Measurements from ENCODE around the gene P2RX5. TPM values are rescaled to one million over a fixed set of nuclear protein-coding genes. Genes with fewer than 3 reads are reported as not detected.
A peak's percentile ranks its signal among the peaks of the same experiment; 100 is the strongest.

P2RX5 gene
- total and polyA plus RNA-seq, 10 of the 15 experiments (the other 5 are each of a cell fraction or from before 2014, with no cell fraction given): 6.9 to 28.8 (median 19.5) TPM

DNA sequence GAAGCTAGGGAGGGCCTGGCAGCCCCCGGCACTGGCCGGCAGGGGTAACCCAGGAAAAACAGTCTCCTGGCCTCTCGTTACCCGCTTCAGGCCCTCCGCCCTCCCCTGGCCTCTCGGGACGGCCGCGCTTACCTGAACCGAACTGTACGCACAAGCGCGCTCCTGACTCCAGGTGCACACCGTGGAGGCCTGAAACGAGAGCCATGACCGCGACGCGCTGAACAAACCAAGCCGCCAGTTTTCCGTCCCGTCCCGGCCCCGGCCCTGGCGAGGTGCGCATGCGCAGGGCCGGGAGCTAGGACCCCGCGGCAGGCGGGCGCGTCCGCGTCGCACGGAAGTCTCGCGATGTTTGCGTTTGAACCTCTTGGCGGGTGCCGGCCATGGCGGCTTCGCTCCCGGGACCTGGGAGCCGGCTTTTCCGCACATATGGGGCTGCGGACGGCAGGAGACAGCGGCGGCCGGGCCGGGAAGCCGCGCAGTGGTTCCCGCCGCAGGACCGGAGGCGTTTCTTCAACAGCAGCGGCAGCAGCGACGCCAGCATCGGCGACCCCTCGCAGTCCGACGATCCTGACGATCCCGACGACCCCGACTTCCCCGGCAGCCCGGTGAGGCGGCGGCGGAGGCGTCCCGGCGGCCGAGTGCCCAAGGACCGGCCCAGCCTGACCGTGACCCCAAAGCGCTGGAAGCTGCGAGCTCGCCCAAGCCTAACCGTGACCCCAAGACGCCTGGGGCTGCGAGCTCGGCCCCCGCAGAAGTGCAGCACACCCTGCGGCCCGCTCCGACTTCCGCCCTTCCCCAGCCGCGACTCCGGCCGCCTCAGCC, 27.8 kb upstream of the P2RX5 start, which contains the start of gene HASPIN (continued):
- TF ChIP-seq, protein P1, sequence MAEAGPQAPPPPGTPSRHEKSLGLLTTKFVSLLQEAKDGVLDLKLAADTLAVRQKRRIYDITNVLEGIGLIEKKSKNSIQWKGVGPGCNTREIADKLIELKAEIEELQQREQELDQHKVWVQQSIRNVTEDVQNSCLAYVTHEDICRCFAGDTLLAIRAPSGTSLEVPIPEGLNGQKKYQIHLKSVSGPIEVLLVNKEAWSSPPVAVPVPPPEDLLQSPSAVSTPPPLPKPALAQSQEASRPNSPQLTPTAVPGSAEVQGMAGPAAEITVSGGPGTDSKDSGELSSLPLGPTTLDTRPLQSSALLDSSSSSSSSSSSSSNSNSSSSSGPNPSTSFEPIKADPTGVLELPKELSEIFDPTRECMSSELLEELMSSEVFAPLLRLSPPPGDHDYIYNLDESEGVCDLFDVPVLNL (IDR thresholded peaks at IDR 0.05; ENCODE audit: low read depth, low read length): peak; percentile 99
- TF ChIP-seq SREBF2 (IDR thresholded peaks at IDR 0.05; ENCODE audit: low read length) (no peak), HDAC6 (IDR thresholded peaks at IDR 0.05; ENCODE audit: unreplicated experiment) (no peak), CBFB (IDR thresholded peaks at IDR 0.05; ENCODE audit: low read depth) (peak; percentile 90), POLR2AphosphoS5 (IDR thresholded peaks at IDR 0.05; ENCODE audit: low read length) (peak; percentile 67), SIN3A (IDR thresholded peaks at IDR 0.05; ENCODE audit: low read depth, low read length) (peak; percentile 99), ZNF274 (IDR thresholded peaks at IDR 0.05; ENCODE audit: insufficient read depth, insufficient read length) (no peak), SPI1 (IDR thresholded peaks at IDR 0.05; ENCODE audit: borderline replicate concordance, insufficient read depth, low read depth, low read length) (no peak), HCFC1 (IDR thresholded peaks at IDR 0.05; ENCODE audit: low read length) (peak; percentile 70), ZSCAN29 (IDR thresholded peaks at IDR 0.05) (no peak), NFYA (IDR thresholded peaks at IDR 0.05; ENCODE audit: borderline replicate concordance, low read depth, low read length) (no peak), PAX8 (IDR thresholded peaks at IDR 0.05) (no peak), IKZF1 (conservative IDR thresholded peaks at IDR 0.05) (peak; percentile 96), FOXM1 (IDR thresholded peaks at IDR 0.05; ENCODE audit: low read depth, low read length) (peak; percentile 67; the same call in 1 of the 2 replicates), RELA (IDR thresholded peaks at IDR 0.05; ENCODE audit: borderline replicate concordance, partially characterized antibody) (peak; percentile 83), BCL11A (IDR thresholded peaks at IDR 0.05; ENCODE audit: low read depth, low read length) (no peak), GABPA (IDR thresholded peaks at IDR 0.05; ENCODE audit: low read depth) (no peak), ZNF24 (IDR thresholded peaks at IDR 0.05) (no peak), EED (IDR thresholded peaks at IDR 0.05; ENCODE audit: low read depth) (no peak; the same call in 1 of the 2 replicates), IRF4 (IDR thresholded peaks at IDR 0.05; ENCODE audit: low read depth, low read length) (no peak), TARDBP (IDR thresholded peaks at IDR 0.05; ENCODE audit: borderline replicate concordance) (no peak), CHD4 (IDR thresholded peaks at IDR 0.05) (no peak), JUND (IDR thresholded peaks at IDR 0.05; ENCODE audit: low read depth, low read length) (no peak), YBX1 (IDR thresholded peaks at IDR 0.05) (no peak), EP300 (IDR thresholded peaks at IDR 0.05; ENCODE audit: borderline replicate concordance in 1 of 2, control insufficient read depth in 1 of 2, low read depth in 2 of 2, low read length in 2 of 2) (no peak), PML (IDR thresholded peaks at IDR 0.05; ENCODE audit: low read length) (no peak)
- TF ChIP-seq, protein P2, sequence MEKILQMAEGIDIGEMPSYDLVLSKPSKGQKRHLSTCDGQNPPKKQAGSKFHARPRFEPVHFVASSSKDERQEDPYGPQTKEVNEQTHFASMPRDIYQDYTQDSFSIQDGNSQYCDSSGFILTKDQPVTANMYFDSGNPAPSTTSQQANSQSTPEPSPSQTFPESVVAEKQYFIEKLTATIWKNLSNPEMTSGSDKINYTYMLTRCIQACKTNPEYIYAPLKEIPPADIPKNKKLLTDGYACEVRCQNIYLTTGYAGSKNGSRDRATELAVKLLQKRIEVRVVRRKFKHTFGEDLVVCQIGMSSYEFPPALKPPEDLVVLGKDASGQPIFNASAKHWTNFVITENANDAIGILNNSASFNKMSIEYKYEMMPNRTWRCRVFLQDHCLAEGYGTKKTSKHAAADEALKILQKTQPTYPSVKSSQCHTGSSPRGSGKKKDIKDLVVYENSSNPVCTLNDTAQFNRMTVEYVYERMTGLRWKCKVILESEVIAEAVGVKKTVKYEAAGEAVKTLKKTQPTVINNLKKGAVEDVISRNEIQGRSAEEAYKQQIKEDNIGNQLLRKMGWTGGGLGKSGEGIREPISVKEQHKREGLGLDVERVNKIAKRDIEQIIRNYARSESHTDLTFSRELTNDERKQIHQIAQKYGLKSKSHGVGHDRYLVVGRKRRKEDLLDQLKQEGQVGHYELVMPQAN (conservative IDR thresholded peaks at IDR 0.05): peak; percentile 99
- TF ChIP-seq, protein P3, sequence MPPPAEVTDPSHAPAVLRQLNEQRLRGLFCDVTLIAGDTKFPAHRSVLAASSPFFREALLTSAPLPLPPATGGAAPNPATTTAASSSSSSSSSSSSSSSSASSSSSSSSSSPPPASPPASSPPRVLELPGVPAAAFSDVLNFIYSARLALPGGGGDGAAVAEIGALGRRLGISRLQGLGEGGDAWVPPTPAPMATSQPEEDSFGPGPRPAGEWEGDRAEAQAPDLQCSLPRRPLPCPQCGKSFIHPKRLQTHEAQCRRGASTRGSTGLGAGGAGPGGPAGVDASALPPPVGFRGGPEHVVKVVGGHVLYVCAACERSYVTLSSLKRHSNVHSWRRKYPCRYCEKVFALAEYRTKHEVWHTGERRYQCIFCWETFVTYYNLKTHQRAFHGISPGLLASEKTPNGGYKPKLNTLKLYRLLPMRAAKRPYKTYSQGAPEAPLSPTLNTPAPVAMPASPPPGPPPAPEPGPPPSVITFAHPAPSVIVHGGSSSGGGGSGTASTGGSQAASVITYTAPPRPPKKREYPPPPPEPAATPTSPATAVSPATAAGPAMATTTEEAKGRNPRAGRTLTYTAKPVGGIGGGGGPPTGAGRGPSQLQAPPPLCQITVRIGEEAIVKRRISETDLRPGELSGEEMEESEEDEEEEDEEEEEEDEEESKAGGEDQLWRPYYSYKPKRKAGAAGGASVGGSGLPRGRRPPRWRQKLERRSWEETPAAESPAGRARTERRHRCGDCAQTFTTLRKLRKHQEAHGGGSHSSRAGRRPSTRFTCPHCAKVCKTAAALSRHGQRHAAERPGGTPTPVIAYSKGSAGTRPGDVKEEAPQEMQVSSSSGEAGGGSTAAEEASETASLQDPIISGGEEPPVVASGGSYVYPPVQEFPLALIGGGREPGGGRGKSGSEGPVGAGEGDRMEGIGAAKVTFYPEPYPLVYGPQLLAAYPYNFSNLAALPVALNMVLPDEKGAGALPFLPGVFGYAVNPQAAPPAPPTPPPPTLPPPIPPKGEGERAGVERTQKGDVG (CRISPR knock-in tag; IDR thresholded peaks at IDR 0.05): no peak
